Liver (tissue), 9 donors: ENCODE measurements around the gene CFAP44. TPM values are rescaled to one million over a fixed set of nuclear protein-coding genes. Genes with fewer than 3 reads are reported as not detected.
A peak's percentile ranks its signal among the peaks of the same experiment; 100 is the strongest.

Experiments used
- DNase-seq: peaks from one replicate; pipeline ENCODE4 v3.0.0-alpha.2; 2017; ENCODE audit warnings: low spot score
- H3K27ac ChIP-seq, 2 donors: one replicate each; pipeline ENCODE4 v1.7.0; 2013; ENCODE audit warnings: inconsistent platforms in 2 of 2, low read length in 2 of 2, control low read depth in 1 of 2, low read depth in 1 of 2, mild to moderate bottlenecking in 1 of 2
- H3K27me3 ChIP-seq, 4 donors: one replicate each; pipeline versions ENCODE4 v1.6.1 to v1.7.0; 2013; ENCODE audit warnings: low read length in 3 of 4, inconsistent platforms in 1 of 4, mild to moderate bottlenecking in 1 of 4, moderate library complexity in 1 of 4; ENCODE audit not compliant: control insufficient read depth in 4 of 4, insufficient read depth in 4 of 4
- H3K36me3 ChIP-seq, 4 donors: one replicate each; pipeline versions ENCODE4 v1.6.1 to v1.7.0; 2013; ENCODE audit warnings: low read length in 3 of 4, mild to moderate bottlenecking in 3 of 4, low read depth in 1 of 4, moderate library complexity in 1 of 4; ENCODE audit not compliant: control insufficient read depth in 4 of 4, insufficient read depth in 3 of 4
- H3K4me1 ChIP-seq, 4 donors: one replicate each; pipeline versions ENCODE4 v1.6.1 to v1.7.0; 2013; ENCODE audit warnings: low read length in 3 of 4, mild to moderate bottlenecking in 3 of 4, moderate library complexity in 1 of 4; ENCODE audit not compliant: control insufficient read depth in 4 of 4, insufficient read depth in 4 of 4
- H3K4me3 ChIP-seq, 3 donors: one replicate each; pipeline versions ENCODE4 v1.6.1 to v1.7.0; 2013; ENCODE audit warnings: low read length in 3 of 3, control low read depth in 1 of 3, low read depth in 1 of 3, mild to moderate bottlenecking in 1 of 3
- H3K9ac ChIP-seq, 2 donors: one replicate each; pipeline ENCODE4 v1.7.0; 2013; ENCODE audit warnings: low read length in 2 of 2, mild to moderate bottlenecking in 2 of 2, moderate library complexity in 2 of 2, control low read depth in 1 of 2, low read depth in 1 of 2
- H3K9me3 ChIP-seq, 4 donors: one replicate each; pipeline versions ENCODE4 v1.6.1 to v1.7.0; 2013; ENCODE audit warnings: low read length in 3 of 4; ENCODE audit not compliant: control insufficient read depth in 4 of 4
- EGR1 ChIP-seq, 2 donors: IDR thresholded peaks; 2 replicates each; pipeline ENCODE4 v1.6.1; 2016 to 2018; ENCODE audit warnings: antibody characterized with exemption in 2 of 2, low read depth in 2 of 2
- FOXA2 ChIP-seq: IDR thresholded peaks from 2 replicates; pipeline ENCODE4 v1.6.1; 2016; ENCODE audit warnings: antibody characterized with exemption
- GABPA ChIP-seq, 2 donors: IDR thresholded peaks in 1 of 2; conservative IDR thresholded peaks in 1 of 2; 2 replicates each; pipeline ENCODE4 v1.6.1; 2016; ENCODE audit warnings: antibody characterized with exemption in 2 of 2, mild to moderate bottlenecking in 1 of 2, moderate library complexity in 1 of 2
- HNF4A ChIP-seq, 2 donors: conservative IDR thresholded peaks; 2 replicates each; pipeline ENCODE4 v1.6.1; 2016; ENCODE audit warnings: antibody characterized with exemption in 2 of 2, mild to moderate bottlenecking in 2 of 2
- HNF4G ChIP-seq: IDR thresholded peaks from 2 replicates; pipeline ENCODE4 v1.6.1; 2016; ENCODE audit warnings: antibody characterized with exemption
- NR2F2 ChIP-seq: IDR thresholded peaks from 2 replicates; pipeline ENCODE4 v1.6.1; 2016; ENCODE audit warnings: antibody characterized with exemption
- RXRA ChIP-seq, 2 donors: IDR thresholded peaks; 2 replicates each; pipeline ENCODE4 v1.6.1; 2017 to 2018; ENCODE audit warnings: antibody characterized with exemption in 2 of 2, mild to moderate bottlenecking in 1 of 2
- SP1 ChIP-seq: IDR thresholded peaks from 2 replicates; pipeline ENCODE4 v1.6.1; 2018; ENCODE audit warnings: antibody characterized with exemption, mild to moderate bottlenecking
- TAF1 ChIP-seq: conservative IDR thresholded peaks from 2 replicates; pipeline ENCODE4 v1.6.1; 2016; ENCODE audit warnings: antibody characterized with exemption, mild to moderate bottlenecking
- YY1 ChIP-seq: IDR thresholded peaks from 2 replicates; pipeline ENCODE4 v1.6.1; 2016; ENCODE audit warnings: antibody characterized with exemption, mild to moderate bottlenecking
- WGBS: extraction: QIAGEN DNeasy Blood & Tissue Kit; methylation state at CpG from one replicate; pipeline ENCODE4 v1.1.7; 2013; 5-methylcytosine and 5-hydroxymethylcytosine counted together
- polyA plus RNA-seq, 2 donors: library from polyadenylated mRNA; stranded (reverse) in 1 of 2; unstranded in 1 of 2; fragments of 200-250 nt in 1 of 2; fragments of >200 nt in 1 of 2; fragmentation: Nextera tagmentation in 1 of 2; extraction: Ambion mirVana in 1 of 2; gene quantifications; one replicate each; pipeline versions ENCODE4 v1.2.1 to v1.2.3, GENCODE V29; 2013 to 2015
- total RNA-seq, 2 donors: library from RNA; depleted of rRNA; stranded (reverse); fragments of >200 nt; gene quantifications; one replicate each; pipeline ENCODE4 v1.2.3, GENCODE V29; 2014
- TF ChIP-seq, protein P1 (sequence below): IDR thresholded peaks from 2 replicates; pipeline ENCODE4 v1.6.1; 2016; ENCODE audit warnings: antibody characterized with exemption
- TF ChIP-seq, protein P2 (sequence below): IDR thresholded peaks from 2 replicates; pipeline ENCODE4 v1.6.1; 2016; ENCODE audit warnings: antibody characterized with exemption
- TF ChIP-seq, protein P3 (sequence below): IDR thresholded peaks from 2 replicates; pipeline ENCODE4 v1.6.1; 2016; ENCODE audit warnings: antibody characterized with exemption
- TF ChIP-seq, protein P4 (sequence below): IDR thresholded peaks from 2 replicates; pipeline ENCODE4 v1.6.1; 2016; ENCODE audit warnings: antibody characterized with exemption, mild to moderate bottlenecking
- TF ChIP-seq, protein P5 (sequence below): fragments of 150-350 bp; IDR thresholded peaks from 2 replicates; pipeline ENCODE4 v1.5.1; 2017; ENCODE audit warnings: improper control_type of control experiment, low read depth, low read length; ENCODE audit not compliant: missing input control
- donor health status: healthy.
- donor health status: healthy.
- donor health status: healthy.
- donor health status: healthy.
- donor health status: healthy.

The CFAP44 gene, protein sequence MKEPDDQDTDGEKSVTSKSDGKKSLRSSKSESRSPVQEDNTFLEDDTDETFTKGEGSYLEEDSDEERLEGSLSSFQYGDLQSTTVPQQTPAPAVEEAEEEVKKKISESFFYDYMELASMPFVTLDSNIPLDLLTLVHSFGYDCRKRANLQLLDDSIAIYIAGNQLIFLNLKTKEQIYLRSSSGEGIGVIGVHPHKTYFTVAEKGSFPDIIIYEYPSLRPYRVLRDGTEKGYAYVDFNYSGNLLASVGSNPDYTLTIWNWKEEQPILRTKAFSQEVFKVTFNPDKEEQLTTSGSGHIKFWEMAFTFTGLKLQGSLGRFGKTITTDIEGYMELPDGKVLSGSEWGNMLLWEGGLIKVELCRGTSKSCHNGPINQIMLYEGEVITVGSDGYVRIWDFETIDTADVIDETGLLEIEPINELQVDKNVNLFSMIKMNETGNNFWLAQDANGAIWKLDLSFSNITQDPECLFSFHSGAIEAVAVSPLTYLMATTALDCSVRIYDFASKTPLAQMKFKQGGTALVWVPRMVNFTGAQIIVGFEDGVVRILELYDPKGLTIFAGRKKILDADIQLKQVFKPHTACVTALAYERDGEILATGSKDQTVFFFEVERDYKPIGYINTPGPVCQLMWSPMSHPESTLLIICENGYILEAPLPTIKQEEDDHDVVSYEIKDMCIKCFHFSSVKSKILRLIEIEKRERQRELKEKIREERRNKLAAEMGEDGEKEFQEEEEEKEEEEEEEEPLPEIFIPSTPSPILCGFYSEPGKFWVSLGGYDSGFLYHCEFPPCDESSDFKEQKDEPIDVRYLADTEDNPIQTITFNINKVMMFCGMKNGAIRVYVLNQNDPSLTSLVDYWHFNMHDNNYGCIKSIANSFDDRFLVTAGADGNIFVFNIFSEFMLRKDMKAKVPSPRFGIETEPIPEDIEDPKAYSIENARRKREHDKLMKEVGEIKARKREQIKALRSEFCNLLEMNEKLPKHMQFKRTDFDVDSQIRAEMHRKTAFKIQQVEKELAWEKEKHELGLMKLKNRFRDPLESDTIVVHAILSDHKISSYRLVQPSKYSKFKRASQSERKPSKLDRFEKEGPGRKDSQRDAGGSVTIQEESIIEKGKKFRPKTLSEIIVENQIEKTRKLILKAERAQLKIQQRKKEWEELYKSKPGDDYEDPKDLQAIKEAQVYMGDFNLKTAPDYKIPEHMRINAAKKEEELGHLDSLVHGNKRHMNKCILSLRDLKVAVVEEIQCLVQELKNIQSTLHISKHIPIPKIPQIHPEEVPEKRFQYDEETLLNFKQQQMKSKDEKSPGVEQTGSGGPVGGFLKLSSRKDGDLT (N-terminal part only)
- 1 to 10 TPM in 1 of 2 donors, under 1 TPM in 1; 0.56 to 7.6 TPM for total RNA-seq
- polyA plus RNA-seq = 1 to 10 TPM in 1 of 2 donors, under 1 TPM in 1; 0.61 to 1.5 TPM

DNA sequence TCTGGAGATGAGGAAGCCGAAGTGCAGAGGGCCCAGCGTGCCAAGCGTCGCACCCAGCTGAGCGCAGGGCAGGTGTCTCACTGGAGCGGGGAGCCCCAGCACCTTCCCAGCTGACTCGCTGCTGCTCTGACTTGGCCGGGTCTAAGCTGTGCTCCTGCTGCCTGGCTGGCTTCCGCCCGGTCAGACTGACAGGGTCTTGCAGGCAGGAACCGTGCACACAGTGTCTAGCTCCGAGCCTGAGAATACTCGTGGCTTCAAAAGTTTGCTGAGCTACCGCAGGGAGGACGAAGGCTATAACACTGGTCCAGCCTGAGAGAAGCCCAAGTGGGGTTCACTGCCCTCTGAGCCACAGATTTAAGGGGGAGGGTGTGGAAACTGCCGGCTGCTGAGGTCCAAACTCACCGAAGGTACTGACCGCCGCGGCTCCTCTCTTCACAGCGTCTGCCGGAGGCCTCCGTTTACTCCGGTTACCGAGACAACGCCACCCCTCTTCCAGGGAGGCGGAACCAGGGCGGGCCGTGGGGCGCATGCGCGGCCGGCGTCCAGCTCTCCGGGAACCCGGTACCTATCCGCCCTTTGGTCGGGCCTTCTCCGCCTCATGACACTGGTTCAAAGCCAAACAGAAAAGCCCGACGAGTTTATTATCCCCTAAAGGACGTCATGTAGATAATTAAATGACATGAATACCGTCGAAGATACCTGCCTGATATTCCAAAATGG, at the start of gene CFAP44:
Gene CFAP44, minus strand, starts transcription at position 443 of the 720 bp plus-strand sequence. CDS start 7,829 bp downstream, outside the sequence.
- peak; percentile 84 for DNase-seq
- H3K27ac ChIP-seq = no peak within 1 kb of the TSS

DNA sequence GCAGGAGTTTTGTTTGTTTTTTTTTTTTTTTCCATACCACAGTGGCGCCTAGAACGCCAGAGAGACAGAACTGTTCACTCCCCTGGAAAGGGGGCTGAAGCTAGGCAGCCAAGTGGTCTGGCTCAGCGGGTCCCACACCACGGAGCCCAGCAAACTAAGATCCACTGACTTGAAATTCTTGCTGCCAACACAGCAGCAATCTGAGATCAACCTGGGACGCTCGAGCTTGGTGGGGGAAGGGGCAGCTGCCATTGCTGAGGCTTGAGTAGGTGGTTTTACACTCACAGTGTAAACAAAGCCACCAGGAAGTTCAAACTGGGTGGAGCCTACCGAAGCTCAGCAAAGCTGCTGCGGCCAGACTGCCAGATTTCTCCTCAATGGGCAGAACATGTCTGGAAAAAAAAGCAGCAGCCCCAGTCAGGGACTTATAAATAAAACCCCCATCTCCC, 43.9 kb upstream of the CFAP44 start:
- Histone ChIP-seq H3K9me3 (no peaks in the 10 kb centered on the region), H3K9ac (no peak overlapping the region), H3K36me3 (peaks cover 0 to 10% (median under 1%) of the 10 kb centered on the region in 4 donors), H3K27ac (no peak overlapping the region), H3K4me3 (no peak overlapping the region), H3K27me3 (no peaks in the 10 kb centered on the region), H3K4me1 (no peaks in the 10 kb centered on the region)
- TF ChIP-seq, protein P1, sequence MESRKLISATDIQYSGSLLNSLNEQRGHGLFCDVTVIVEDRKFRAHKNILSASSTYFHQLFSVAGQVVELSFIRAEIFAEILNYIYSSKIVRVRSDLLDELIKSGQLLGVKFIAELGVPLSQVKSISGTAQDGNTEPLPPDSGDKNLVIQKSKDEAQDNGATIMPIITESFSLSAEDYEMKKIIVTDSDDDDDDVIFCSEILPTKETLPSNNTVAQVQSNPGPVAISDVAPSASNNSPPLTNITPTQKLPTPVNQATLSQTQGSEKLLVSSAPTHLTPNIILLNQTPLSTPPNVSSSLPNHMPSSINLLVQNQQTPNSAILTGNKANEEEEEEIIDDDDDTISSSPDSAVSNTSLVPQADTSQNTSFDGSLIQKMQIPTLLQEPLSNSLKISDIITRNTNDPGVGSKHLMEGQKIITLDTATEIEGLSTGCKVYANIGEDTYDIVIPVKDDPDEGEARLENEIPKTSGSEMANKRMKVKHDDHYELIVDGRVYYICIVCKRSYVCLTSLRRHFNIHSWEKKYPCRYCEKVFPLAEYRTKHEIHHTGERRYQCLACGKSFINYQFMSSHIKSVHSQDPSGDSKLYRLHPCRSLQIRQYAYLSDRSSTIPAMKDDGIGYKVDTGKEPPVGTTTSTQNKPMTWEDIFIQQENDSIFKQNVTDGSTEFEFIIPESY = no peak
- TF ChIP-seq YY1 (no peak), GABPA (IDR thresholded peaks at IDR 0.05 in 1 of 2, conservative IDR thresholded peaks at IDR 0.05 in 1 of 2) (no peak), EGR1 (IDR thresholded peaks at IDR 0.05; ENCODE audit: low read depth in 2 of 2) (no peak), NR2F2 (no peak), HNF4G (no peak), SP1 (no peak), TAF1 (no peak), HNF4A (conservative IDR thresholded peaks at IDR 0.05) (no peak), RXRA (IDR thresholded peaks at IDR 0.05) (no peak)
- TF ChIP-seq, protein P2, sequence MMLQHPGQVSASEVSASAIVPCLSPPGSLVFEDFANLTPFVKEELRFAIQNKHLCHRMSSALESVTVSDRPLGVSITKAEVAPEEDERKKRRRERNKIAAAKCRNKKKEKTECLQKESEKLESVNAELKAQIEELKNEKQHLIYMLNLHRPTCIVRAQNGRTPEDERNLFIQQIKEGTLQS = no peak
- TF ChIP-seq, protein P3, sequence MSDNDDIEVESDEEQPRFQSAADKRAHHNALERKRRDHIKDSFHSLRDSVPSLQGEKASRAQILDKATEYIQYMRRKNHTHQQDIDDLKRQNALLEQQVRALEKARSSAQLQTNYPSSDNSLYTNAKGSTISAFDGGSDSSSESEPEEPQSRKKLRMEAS = no peak
- TF ChIP-seq, protein P4, sequence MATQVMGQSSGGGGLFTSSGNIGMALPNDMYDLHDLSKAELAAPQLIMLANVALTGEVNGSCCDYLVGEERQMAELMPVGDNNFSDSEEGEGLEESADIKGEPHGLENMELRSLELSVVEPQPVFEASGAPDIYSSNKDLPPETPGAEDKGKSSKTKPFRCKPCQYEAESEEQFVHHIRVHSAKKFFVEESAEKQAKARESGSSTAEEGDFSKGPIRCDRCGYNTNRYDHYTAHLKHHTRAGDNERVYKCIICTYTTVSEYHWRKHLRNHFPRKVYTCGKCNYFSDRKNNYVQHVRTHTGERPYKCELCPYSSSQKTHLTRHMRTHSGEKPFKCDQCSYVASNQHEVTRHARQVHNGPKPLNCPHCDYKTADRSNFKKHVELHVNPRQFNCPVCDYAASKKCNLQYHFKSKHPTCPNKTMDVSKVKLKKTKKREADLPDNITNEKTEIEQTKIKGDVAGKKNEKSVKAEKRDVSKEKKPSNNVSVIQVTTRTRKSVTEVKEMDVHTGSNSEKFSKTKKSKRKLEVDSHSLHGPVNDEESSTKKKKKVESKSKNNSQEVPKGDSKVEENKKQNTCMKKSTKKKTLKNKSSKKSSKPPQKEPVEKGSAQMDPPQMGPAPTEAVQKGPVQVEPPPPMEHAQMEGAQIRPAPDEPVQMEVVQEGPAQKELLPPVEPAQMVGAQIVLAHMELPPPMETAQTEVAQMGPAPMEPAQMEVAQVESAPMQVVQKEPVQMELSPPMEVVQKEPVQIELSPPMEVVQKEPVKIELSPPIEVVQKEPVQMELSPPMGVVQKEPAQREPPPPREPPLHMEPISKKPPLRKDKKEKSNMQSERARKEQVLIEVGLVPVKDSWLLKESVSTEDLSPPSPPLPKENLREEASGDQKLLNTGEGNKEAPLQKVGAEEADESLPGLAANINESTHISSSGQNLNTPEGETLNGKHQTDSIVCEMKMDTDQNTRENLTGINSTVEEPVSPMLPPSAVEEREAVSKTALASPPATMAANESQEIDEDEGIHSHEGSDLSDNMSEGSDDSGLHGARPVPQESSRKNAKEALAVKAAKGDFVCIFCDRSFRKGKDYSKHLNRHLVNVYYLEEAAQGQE = no peak
- TF ChIP-seq, protein P5, sequence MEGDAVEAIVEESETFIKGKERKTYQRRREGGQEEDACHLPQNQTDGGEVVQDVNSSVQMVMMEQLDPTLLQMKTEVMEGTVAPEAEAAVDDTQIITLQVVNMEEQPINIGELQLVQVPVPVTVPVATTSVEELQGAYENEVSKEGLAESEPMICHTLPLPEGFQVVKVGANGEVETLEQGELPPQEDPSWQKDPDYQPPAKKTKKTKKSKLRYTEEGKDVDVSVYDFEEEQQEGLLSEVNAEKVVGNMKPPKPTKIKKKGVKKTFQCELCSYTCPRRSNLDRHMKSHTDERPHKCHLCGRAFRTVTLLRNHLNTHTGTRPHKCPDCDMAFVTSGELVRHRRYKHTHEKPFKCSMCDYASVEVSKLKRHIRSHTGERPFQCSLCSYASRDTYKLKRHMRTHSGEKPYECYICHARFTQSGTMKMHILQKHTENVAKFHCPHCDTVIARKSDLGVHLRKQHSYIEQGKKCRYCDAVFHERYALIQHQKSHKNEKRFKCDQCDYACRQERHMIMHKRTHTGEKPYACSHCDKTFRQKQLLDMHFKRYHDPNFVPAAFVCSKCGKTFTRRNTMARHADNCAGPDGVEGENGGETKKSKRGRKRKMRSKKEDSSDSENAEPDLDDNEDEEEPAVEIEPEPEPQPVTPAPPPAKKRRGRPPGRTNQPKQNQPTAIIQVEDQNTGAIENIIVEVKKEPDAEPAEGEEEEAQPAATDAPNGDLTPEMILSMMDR = no peak
- 94% methylated on average over 8 of the region's 8 CpGs for WGBS
- no peak for DNase-seq

More for the DNA sequence above, at the start of gene CFAP44:
- Histone ChIP-seq H3K9ac (no peak within 1 kb of the TSS), H3K4me3 (peak within 1 kb of the TSS in 2 of 3 donors; percentile 24 to 27), H3K9me3 (no peaks in the 10 kb centered on the region), H3K36me3 (peaks cover 0 to 4% (median under 1%) of the 10 kb centered on the region in 4 donors), H3K4me1 (no peaks in the 10 kb centered on the region), H3K27me3 (no peaks in the 10 kb centered on the region)
- TF ChIP-seq FOXA2 (no peak), GABPA (IDR thresholded peaks at IDR 0.05 in 1 of 2, conservative IDR thresholded peaks at IDR 0.05 in 1 of 2) (no peak), TAF1 (no peak), HNF4A (conservative IDR thresholded peaks at IDR 0.05) (peak; percentile 19 to 68)
- 46% methylated on average over 44 of the region's 44 CpGs for WGBS
